Activated naive CD8-positive, alpha-beta T cell treated with anti-CD3 and anti-CD28 coated beads for 36 hours (primary cell): ENCODE data around the gene DACT3. TPM values are rescaled to one million over a fixed set of nuclear protein-coding genes. Genes with fewer than 3 reads are reported as not detected.

Experiments
- DNase-seq: peaks from one replicate; pipeline ENCODE4 v3.0.0; 2021
- H3K27ac Mint-ChIP-seq: one replicate; pipeline ENCODE4 v1.8.0; 2022; ENCODE audit warnings: mild to moderate bottlenecking, moderate library complexity, mixed read lengths
- H3K27me3 Mint-ChIP-seq: one replicate; pipeline ENCODE4 v1.8.0; 2022; ENCODE audit warnings: mild to moderate bottlenecking, mixed read lengths
- H3K36me3 Mint-ChIP-seq: one replicate; pipeline ENCODE4 v1.8.0; 2021; ENCODE audit warnings: mild to moderate bottlenecking, mixed read lengths
- H3K4me1 Mint-ChIP-seq: one replicate; pipeline ENCODE4 v1.8.0; 2021; ENCODE audit warnings: mixed read lengths
- H3K4me3 Mint-ChIP-seq: one replicate; pipeline ENCODE4 v1.8.0; 2022; ENCODE audit warnings: mild to moderate bottlenecking, moderate library complexity, mixed read lengths
- H3K9me3 Mint-ChIP-seq: one replicate; pipeline ENCODE4 v1.8.0; 2022; ENCODE audit warnings: mixed read lengths
- total RNA-seq, 2 experiments: library from RNA; stranded (reverse); gene quantifications; one replicate each; pipeline ENCODE4 v1.2.3, GENCODE V29; 2021

Gene DACT3
- 1 to 10 TPM; 3.7 to 3.9 TPM for total RNA-seq

GRCh38 chr19:46661020-46661731, at the start of gene DACT3:
DACT3 (minus strand) TSS chr19:46661182; CDS start chr19:46661064, 118 bp downstream.
- H3K9me3 Mint-ChIP-seq = no peaks in the 10 kb centered on the region
- H3K4me3 Mint-ChIP-seq = peak within 1 kb of the TSS; percentile 71
- H3K27me3 Mint-ChIP-seq = peaks cover 31% of the 10 kb centered on the region
- peaks cover 22% of the 10 kb centered on the region for H3K4me1 Mint-ChIP-seq
- H3K27ac Mint-ChIP-seq = peak within 1 kb of the TSS; percentile 78
- DNase-seq = peak; percentile 100
- H3K36me3 Mint-ChIP-seq = peaks cover 2% of the 10 kb centered on the region

GRCh38 chr19:46710687-46711086, 49.7 kb upstream of the DACT3 start:
- H3K4me1 Mint-ChIP-seq = peaks cover 17% of the 10 kb centered on the region
- H3K9me3 Mint-ChIP-seq = no peaks in the 10 kb centered on the region
- no peak overlapping the region for H3K4me3 Mint-ChIP-seq
- no peak overlapping the region for H3K27ac Mint-ChIP-seq
- peaks cover 25% of the 10 kb centered on the region for H3K36me3 Mint-ChIP-seq
- DNase-seq = no peak
- no peaks in the 10 kb centered on the region for H3K27me3 Mint-ChIP-seq

- peak; percentile 79 for DNase-seq
- Mint-ChIP-seq H3K27me3 (no peaks in the 10 kb centered on the region), H3K9me3 (no peaks in the 10 kb centered on the region), H3K27ac (peak overlapping the region; percentile 72), H3K4me3 (no peak overlapping the region), H3K4me1 (peaks cover 11% of the 10 kb centered on the region), H3K36me3 (peaks cover 24% of the 10 kb centered on the region)
These were observed 43.5 kb upstream of the DACT3 start for GRCh38 chr19:46704379-46705076.

- Mint-ChIP-seq H3K36me3 (peaks cover 18% of the 10 kb centered on the region), H3K9me3 (no peaks in the 10 kb centered on the region), H3K27ac (no peak overlapping the region), H3K4me3 (no peak overlapping the region), H3K27me3 (no peaks in the 10 kb centered on the region), H3K4me1 (peaks cover 9% of the 10 kb centered on the region)
- no peak for DNase-seq
These were observed 39.7 kb upstream of the DACT3 start for GRCh38 chr19:46700704-46701103.

- Mint-ChIP-seq H3K36me3 (peaks cover 16% of the 10 kb centered on the region), H3K27me3 (no peaks in the 10 kb centered on the region), H3K4me3 (no peak overlapping the region), H3K4me1 (no peaks in the 10 kb centered on the region), H3K27ac (no peak overlapping the region), H3K9me3 (no peaks in the 10 kb centered on the region)
- DNase-seq = no peak
These were observed 37.7 kb upstream of the DACT3 start for GRCh38 chr19:46698395-46699321.

- Mint-ChIP-seq H3K4me1 (no peaks in the 10 kb centered on the region), H3K9me3 (no peaks in the 10 kb centered on the region), H3K4me3 (no peak overlapping the region), H3K27ac (no peak overlapping the region), H3K36me3 (peaks cover 22% of the 10 kb centered on the region), H3K27me3 (no peaks in the 10 kb centered on the region)
- DNase-seq = peak; percentile 37
These were observed 36.4 kb upstream of the DACT3 start for GRCh38 chr19:46697204-46697960.

GRCh38 chr19:46696866-46697203, 35.9 kb upstream of the DACT3 start:
- Mint-ChIP-seq H3K4me3 (no peak overlapping the region), H3K9me3 (no peaks in the 10 kb centered on the region), H3K36me3 (peaks cover 28% of the 10 kb centered on the region), H3K27ac (no peak overlapping the region), H3K4me1 (no peaks in the 10 kb centered on the region), H3K27me3 (no peaks in the 10 kb centered on the region)
- no peak for DNase-seq

- Mint-ChIP-seq H3K36me3 (peaks cover 35% of the 10 kb centered on the region), H3K4me3 (no peak overlapping the region), H3K27me3 (no peaks in the 10 kb centered on the region), H3K9me3 (no peaks in the 10 kb centered on the region), H3K27ac (no peak overlapping the region), H3K4me1 (no peaks in the 10 kb centered on the region)
- DNase-seq = no peak
These were observed 35.1 kb upstream of the DACT3 start for GRCh38 chr19:46696052-46696451.

- H3K4me3 Mint-ChIP-seq = no peak overlapping the region
- DNase-seq = no peak
- H3K27ac Mint-ChIP-seq = peak overlapping the region; percentile 29
- H3K9me3 Mint-ChIP-seq = no peaks in the 10 kb centered on the region
- H3K36me3 Mint-ChIP-seq = peaks cover 41% of the 10 kb centered on the region
- no peaks in the 10 kb centered on the region for H3K4me1 Mint-ChIP-seq
- no peaks in the 10 kb centered on the region for H3K27me3 Mint-ChIP-seq
These were observed 32.8 kb upstream of the DACT3 start for GRCh38 chr19:46693760-46694159.

GRCh38 chr19:46692918-46693722, 32.1 kb upstream of the DACT3 start:
- no peaks in the 10 kb centered on the region for H3K9me3 Mint-ChIP-seq
- H3K36me3 Mint-ChIP-seq = peaks cover 40% of the 10 kb centered on the region
- H3K4me1 Mint-ChIP-seq = no peaks in the 10 kb centered on the region
- DNase-seq = no peak
- H3K4me3 Mint-ChIP-seq = no peak overlapping the region
- no peaks in the 10 kb centered on the region for H3K27me3 Mint-ChIP-seq
- H3K27ac Mint-ChIP-seq = peak overlapping the region; percentile 29

- H3K4me3 Mint-ChIP-seq = no peak overlapping the region
- DNase-seq = no peak
- peak overlapping the region; percentile 21 for H3K27ac Mint-ChIP-seq
- no peaks in the 10 kb centered on the region for H3K27me3 Mint-ChIP-seq
- peaks cover 39% of the 10 kb centered on the region for H3K36me3 Mint-ChIP-seq
- H3K4me1 Mint-ChIP-seq = no peaks in the 10 kb centered on the region
- no peaks in the 10 kb centered on the region for H3K9me3 Mint-ChIP-seq
These were observed 31.0 kb upstream of the DACT3 start for GRCh38 chr19:46691948-46692347.

- no peaks in the 10 kb centered on the region for H3K4me1 Mint-ChIP-seq
- no peaks in the 10 kb centered on the region for H3K9me3 Mint-ChIP-seq
- H3K4me3 Mint-ChIP-seq = no peak overlapping the region
- H3K27me3 Mint-ChIP-seq = no peaks in the 10 kb centered on the region
- DNase-seq = no peak
- no peak overlapping the region for H3K27ac Mint-ChIP-seq
- H3K36me3 Mint-ChIP-seq = peaks cover 39% of the 10 kb centered on the region
These were observed 30.1 kb upstream of the DACT3 start for GRCh38 chr19:46691104-46691503.

- no peaks in the 10 kb centered on the region for H3K27me3 Mint-ChIP-seq
- DNase-seq = no peak
- H3K27ac Mint-ChIP-seq = no peak overlapping the region
- peaks cover 42% of the 10 kb centered on the region for H3K36me3 Mint-ChIP-seq
- no peaks in the 10 kb centered on the region for H3K4me1 Mint-ChIP-seq
- no peak overlapping the region for H3K4me3 Mint-ChIP-seq
- no peaks in the 10 kb centered on the region for H3K9me3 Mint-ChIP-seq
These were observed 28.4 kb upstream of the DACT3 start for GRCh38 chr19:46689358-46689757.
